T-helper 2 cell (primary cell): ENCODE measurements around the gene MRPS7.

ENCODE experiments used
- DNase-seq, 5 experiments: peaks; one replicate each; pipeline versions ENCODE4 v3.0.0 to v3.0.0-alpha.2; 2012 to 2022
- total RNA-seq, 2 donors: gene quantifications; one replicate each; lab custom pipeline; 2026; lab: John Stamatoyannopoulos, UW

MRPS7 gene
- 34.7 to 38.7 reads per million in 2 donors for total RNA-seq

DNA sequence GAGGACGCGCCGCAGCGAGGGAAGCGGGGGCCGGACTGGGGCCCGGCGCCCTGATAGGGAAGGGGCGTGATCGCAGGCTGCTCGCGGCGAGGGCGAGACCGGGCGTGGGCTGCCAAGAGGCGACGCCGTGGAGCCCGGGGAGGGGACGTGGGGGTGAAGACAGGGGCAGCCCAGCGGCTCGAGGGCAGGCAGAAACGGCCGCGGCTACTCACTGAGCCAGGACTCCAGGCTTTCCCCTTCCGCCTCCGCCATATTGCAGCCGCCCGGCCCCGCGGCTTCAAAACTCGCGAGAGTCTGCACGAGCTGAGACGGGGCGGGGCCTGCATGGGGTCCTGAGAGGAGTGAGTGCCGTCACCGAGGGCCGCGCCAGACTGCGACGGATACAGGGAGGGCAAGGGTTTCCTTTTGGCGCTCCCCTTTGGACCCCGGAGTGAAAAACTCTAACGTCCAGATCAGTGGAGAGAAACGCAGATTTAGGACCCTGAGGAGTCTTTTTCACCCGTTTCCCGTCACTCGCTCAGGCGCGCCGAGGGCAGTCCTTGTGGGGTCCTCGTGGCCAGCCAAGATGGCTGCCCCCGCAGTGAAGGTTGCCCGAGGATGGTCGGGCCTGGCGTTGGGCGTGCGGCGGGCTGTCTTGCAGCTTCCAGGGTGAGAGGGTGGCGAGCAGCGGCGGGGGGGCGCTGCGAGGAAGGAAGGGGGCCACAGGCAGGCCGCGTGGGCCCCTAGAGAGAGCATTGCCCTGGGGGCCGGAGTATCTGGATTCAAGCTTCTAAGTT is at the start of gene MRPS7, which contains the start of gene GGA3:
Gene MRPS7 (plus strand): TSS at position 544 of the 776 bp plus-strand sequence. CDS start 22 bp downstream, at position 566.
Gene GGA3 (minus strand): TSS at position 271 of the 776 bp plus-strand sequence. CDS start 19 bp downstream, at position 252.
- DNase-seq: peak; percentile 91 to 96 (median 93)

DNA sequence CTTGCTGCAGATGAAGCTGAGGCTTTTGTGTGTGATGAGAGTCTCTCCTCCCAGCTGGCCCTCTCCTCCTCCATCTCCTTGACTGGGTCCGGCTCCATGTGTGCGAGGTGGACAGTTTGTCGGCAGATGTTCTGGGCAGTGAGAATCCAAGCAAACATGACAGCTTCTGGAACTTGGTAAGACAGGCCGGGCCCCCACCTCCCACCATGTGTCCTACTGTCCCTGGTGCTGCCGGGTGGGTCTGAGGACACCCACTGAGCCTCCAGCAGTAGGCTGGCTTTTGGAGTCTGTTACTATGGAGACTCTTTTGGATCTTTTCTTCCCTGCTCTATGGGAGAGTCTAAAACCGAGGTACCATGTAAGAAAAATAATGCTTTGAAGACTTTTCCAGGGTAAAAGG is 43.5 kb upstream of the MRPS7 start:
- DNase-seq: no peak

DNA sequence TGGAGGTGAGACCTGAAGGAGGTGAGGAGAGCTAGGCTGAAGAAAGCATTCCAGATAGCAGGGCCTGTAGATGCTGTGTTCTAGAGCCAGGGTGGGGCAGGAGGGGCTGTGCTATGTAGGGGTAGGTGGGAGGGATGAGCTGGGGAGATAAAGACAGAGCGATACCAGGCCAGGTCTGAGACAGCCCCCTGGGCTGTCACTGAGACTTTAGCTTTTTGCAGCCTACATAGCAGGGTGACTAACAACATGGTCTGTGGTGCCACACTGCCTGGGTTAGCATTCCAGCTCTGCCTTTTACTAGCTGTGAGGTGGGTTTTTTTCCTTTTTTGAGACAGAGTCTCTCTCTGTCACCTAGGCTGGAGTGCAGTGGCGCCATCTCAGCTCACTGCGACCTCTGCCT is 41.9 kb upstream of the MRPS7 start:
- no peak for DNase-seq

DNA sequence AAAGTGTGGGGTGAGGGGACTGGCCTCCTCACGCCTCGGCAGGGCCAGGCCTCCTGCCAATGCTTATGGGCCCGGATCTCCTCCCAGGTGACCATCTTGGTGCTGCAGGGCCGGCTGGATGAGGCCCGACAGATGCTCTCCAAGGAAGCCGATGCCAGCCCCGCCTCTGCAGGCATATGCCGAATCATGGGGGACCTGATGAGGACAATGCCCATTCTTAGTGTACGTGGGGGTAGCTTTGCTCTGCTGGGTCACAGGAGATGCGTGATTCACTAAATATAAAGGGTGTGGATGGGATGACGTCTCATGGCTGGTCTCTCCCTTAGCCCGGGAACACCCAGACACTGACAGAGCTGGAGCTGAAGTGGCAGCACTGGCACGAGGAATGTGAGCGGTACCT is 36.7 kb upstream of the MRPS7 start:
- DNase-seq: no peak

DNA sequence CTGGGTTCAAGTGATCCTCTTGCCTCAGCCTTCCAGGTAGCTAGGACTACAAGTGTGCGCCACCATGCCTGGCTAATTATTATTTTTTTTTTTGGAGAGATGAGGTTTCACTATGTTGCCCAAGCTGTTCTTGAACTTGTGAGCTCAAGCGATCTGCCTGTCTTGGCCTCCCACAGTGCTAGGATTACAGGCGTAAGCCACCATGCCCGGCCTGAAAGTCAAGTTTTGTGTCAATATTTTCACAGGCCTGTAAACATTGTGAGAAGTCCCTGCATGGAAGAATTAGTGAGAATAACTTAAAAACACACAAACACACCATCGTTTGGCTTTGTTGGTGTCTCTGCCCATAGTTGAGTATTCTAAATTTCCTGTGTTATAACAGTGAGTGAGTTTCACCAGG is 34.0 kb upstream of the MRPS7 start:
- no peak for DNase-seq

DNA sequence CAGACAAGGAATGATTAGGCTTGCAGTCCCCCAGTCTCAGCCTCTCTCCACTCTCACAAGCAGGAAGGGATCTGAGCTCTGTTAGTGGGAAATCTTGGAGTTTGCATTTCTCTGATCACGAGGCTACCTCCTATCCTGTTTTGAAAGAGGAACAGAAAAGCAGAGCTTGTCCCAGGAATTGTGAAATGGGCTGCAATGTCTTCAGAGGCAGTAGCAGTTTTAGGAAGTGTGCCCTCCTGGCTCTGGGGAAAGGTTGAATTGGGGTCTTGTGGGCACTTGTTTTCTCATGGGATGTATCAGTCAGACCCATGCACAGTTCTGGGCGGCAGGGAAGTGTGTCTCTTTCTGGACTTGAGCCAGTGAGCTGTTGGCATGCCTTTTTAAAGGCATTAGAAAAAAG is 33.4 kb upstream of the MRPS7 start:
- DNase-seq: no peak

DNA sequence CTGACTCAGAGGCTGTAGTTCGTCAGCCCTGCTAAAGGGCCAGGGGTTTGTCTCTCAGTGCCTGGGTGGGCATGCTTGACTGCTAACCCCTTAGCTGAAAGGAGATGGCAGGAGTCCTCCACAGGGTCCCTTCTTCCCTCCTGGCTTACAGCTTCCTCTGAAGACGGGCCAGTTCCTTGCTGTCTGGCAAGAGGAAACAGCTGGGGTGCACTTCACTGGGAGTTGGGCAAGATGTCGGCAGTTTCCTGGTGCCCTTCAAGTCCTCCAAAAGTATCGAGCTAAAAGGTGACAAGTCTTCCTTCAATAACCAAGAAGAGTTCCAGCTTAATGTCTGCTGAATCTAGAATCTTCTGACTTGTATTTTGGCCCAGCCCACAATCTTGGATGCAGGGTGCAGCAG is 32.8 kb upstream of the MRPS7 start:
- no peak for DNase-seq

DNA sequence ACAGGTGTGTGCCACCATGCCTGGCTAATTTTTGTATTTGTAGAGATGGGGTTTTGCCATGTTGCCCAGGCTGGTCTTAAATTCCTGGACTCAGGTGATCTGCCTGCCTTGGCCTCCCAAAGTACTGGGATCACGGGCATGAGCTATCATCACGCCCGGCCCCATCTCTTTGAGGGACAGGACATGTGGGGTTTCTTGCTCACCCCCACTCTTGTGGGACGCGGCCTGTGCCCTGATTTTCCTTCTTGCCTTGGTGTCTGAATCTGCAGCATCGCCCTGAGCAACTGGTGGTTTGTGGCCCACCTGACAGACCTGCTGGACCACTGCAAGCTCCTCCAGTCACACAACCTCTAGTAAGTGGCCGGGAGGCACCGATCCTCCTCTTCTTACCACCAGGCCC is 30.6 kb upstream of the MRPS7 start:
- DNase-seq: no peak

DNA sequence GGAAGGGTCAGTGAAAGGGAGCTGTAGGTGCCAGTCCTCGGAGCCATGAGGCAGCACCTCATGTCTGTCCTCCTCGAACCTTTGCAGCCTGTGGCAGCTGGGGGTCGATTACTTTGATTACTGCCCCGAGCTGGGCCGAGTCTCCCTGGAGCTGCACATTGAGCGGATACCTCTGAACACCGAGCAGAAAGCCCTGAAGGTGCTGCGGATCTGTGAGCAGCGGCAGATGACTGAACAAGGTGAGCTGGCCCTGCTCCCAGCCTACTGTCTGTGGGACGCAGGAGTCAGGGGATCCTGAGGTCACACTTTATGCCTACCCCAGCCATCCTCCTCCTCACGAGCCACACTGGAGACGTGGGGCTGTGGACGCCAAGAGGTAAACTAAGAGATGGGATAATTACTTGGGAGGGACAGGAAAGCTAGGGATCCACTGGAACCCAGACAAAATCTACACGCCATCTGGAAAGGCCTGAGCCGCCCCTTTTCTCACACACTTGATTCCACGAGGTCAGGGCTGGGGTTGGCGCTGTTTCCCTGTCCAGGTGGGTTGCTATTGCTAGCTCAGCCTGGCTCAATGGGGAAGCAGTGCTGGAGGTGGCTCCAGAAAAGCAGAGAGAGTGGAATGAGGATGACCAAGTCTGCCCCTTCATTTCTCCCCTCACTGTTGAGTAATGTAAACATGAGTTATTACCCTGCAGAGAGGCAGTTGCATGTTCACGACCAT is 29.8 kb upstream of the MRPS7 start:
- DNase-seq: no peak

DNA sequence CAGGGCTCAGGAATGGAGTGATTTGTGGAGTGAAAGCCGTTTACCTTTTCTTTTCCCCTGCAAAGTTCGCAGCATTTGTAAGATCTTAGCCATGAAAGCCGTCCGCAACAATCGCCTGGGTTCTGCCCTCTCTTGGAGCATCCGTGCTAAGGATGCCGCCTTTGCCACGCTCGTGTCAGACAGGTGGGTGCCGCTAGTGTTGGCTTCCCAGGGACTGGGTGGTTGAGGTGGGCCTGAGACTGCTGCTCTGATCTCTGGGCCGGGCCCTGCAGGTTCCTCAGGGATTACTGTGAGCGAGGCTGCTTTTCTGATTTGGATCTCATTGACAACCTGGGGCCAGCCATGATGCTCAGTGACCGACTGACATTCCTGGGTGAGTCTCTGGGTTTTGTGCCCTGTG is 28.9 kb upstream of the MRPS7 start:
- no peak for DNase-seq

DNA sequence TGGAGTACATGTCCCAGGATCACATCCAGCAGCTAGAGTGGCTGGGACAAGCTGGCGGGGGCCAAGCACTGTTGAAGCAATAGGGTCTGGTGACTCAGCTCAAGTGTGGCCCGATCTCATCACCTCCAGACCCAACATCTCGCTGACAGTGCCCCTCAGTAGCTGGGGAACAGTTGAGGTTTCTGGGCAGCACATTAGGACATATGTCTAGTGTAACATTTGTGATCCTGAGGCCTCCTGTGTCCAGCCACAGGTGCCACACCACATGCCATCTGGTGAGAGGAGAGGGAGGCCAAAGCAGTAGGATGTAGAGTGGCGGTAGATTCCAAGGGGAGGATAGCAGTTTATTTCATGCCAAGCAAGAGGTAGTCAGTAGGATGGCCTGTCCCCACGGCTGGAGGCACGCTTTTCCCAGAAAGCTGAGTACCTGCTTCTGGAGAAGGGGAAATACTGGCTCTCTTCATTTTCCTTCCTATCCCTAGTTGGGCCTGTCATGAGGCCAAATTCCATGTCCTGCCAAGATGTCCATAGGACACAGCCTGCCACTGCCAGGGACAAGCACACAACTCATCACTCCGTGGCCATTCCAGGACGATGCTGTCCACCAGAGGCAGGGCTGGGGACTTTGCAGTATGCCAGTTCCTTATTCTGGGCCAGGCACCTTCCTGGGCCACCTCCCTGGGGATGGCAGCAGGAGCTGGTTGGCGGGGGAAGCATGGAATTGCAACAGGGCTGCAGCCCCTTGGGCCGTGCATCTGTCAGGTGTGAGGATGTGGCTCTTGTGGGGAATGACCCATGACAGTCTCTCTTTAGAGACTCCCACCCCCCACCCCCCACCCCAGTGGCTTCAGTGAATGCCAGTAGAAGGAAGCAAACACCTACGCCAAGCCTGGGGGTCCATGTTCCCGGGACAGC is 24.3 kb upstream of the MRPS7 start:
- DNase-seq: no peak

DNA sequence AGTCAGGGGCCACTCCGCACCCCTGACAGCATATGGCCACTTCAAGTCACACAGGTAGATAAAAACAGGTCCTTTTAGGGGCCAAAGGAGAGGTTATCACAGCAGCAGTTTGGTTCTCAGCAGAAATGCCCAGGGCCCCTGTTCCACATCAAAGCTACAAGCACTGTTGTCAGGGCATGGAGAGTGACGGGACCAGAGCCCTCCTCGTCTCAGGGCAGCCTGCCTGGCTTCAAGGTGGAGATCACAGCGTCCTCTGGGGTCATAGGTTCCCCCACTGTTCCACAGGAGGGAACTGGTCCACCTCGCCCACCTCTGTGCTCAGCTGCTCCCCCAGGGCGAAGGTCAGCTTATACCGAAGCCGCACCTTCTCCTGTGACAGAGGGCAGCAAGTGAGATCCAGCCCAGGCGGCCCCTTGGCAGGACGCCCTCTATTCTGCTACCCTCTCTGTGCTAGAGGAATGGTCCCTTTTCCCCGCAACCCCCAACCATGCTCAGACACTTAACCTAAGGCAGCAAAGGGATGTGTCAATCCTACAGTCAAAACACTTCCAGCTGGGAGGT is 23.6 kb upstream of the MRPS7 start:
- DNase-seq: no peak

DNA sequence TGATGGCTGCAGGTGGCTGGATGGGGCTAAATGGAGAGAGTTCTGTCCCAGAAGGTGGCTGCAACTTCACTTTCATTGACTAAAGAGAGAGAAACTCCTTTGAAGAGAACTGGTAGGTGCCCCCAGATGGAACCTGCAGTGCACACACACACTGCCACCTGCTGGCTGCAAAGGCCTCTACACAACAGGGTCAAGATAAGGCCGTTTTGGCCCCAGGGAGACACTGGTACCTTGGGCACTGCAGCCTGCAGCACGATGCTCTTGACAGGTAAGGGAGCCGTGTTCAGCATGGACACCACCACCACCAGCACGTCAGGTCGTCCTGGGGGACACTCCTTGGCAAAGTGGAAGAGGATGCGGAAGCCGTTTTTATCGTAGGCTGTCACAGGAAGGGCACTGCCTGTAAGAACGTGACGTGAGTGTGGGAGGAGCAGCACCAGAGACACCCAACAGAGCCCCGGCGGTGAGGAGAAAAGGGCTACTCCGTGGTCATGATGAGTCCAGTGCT is 22.9 kb upstream of the MRPS7 start:
- peak; percentile 29 to 82 (median 43) for DNase-seq

DNA sequence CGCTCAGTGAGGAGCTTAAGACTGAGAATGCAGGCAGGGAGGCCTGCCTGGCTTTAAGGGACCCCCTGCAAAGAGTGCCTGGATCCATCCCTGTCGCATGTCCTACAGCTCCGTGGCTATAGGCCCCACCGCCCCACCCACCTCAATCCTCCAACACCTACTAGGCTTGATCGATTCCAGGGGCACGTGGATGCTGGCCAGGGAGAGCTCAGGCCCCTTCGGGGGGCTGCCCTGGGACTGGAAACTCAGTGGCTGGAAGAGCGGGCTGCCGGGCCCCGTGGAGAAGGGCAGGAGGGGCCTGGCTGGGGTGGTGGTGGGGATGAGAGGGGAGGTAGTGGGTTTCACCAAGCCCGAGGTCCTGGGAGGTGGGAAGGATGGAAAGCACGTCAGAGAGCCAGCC is 22.5 kb upstream of the MRPS7 start:
- DNase-seq: no peak

DNA sequence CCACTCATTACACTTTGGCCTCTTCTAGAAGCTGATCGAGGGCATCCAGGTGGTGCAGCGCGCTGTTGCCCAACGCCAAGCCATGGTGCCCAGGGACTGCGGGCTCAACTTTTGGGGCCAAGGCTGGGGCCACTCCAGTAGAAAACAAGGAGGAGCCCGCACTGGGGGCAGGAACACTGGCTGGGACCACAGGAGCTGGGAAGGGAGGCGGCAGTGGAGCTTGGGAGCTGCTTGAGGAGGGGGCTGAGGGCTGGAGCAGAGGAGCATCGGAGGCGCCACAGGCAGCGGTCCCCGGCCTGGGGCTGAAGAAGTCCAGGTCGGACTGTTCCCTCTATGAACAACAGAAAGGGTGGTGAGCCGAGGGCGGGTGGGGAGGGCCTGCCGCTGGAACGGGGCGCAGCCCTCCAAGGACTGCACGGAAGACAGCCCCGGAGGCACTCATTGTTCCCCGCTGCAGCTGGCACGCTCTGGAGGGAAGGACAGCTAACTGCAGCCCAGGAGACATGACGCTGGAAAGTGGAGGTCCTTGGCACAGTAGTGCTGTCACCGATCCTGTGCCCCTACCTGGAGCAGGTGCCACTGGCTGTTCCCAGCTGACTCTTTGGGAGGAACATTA is 21.8 kb upstream of the MRPS7 start:
- no peak for DNase-seq

DNA sequence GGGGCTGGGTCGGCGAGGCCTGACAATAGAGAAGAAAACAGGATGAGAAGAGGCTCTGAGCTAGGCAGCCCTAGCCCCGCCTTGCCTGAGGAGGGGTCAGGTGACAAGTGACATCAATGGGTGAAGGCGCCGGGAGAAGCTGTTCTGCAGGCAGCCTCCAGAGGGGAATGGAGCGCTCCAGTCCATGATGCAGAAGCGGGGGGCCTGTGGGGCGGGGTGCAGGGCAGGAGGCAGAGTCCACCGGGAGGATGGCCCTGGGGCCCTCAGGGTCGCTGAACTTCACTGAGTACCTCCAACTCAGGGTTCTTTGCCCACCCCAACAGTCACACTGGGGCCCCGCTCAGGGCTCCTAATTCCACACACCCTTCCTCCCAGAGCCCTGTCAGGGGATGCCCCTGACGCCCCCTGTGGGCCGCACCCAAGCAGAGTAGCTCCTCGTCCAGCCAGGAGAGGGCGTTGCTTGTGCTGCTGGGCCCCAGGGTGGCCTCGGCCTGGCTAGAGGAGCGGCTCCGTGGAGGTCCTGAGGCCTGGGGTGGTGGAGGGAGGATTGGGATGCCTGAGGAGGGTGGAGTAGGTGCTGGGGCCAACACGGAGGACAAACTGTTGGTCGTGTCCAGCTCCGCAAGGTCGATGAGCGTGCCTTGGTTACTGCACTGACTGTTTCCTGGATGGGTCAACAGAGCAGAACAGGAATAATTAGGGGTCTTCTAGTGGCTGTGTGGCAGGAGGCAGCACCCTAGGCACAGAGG is 21.1 kb upstream of the MRPS7 start:
- DNase-seq: peak in 3 of 5 experiments; percentile 10 to 47 (median 16)

DNA sequence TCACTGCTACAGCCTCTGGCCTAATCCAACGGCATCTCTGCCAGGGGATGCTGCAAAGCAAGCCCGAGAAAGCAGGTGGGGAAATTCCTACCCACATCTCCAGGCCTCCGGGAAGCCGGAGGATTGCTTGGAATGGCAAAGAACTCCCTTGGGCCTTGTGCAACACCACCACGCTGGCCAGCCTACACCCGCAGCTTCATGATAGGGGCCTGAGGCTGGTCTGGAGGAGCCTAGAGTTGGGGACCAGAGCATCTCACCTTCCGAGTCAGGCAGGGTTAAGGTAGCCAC is 20.6 kb upstream of the MRPS7 start:
- no peak for DNase-seq

DNA sequence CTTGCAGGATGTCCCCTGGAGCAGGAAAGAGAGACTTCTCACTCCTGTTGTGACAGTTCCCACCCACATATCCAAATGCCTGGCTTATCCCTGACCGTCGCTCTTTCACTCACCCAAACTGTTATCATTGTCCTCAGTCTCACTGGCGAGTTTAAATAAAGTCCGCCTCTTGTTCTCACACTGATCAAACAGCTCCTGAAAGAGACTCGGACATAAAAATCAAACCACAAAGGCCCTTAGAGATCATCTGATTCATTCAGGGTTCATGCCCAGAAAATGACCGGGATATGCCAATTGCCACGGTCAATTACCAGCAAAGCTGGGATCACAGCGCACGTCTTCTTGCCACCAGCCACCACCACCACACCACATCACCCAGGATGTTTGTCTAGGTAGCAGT is 20.2 kb upstream of the MRPS7 start:
- DNase-seq: no peak

DNA sequence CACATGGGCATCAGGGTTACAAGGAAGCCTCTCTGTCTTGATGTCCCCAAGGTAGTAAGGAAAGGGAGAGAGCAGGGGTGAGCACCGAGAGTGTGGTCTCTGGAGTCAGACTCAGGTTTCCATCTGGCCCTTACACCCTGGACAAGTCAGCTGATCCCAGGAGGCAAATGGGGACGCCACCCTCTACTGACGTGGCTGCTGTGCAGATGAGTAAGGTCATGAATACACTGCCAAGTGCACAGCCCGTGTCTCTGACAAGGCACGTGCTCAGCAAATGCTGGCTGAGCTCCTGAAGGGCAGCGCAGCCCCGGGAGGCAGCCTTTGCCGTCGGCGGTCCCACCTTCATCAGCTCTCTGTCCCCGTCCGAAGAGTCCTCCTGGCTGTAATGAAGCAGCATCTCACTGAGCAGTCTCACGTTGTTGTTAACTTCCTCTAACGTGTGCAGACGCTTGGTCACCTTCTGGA is 19.7 kb upstream of the MRPS7 start:
- DNase-seq: peak in 1 of 5 experiments; percentile 37

DNA sequence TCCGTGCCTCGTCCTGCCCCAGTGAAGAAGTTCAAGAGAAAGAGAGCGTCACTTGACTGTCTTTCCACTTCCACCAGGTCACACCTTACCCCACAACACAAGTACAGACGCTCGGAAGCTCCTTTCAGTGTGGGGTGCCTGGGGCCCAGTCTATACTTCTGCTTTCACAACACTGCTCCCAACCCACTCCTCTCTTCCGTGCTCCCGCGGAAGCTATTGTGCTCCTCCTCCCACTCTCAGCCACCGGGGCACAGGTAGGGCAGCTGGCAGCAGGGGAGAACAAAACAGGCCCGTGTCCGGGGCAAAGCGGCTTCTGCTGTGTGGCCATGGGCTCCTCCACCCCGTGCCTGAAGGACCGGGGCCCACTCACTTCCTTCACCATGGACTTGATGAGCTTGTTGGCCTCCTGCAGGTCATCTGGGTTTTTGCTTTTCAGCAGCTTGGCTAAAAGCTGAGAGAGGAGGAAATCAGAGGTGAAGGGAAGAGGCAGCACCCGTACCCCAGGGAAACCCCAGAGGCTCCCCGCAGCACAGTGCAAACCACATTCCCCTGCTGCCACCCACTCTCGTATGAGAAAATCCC is 19.1 kb upstream of the MRPS7 start:
- peak in 3 of 5 experiments; percentile 19 to 80 (median 69) for DNase-seq
